ENCODE measurements around the gene KCTD1. TPM values are rescaled to one million over a fixed set of nuclear protein-coding genes. Genes with fewer than 3 reads are reported as not detected.

The KCTD1 gene
- total and polyA plus RNA-seq, 2 experiments from 2014 or later, result 5.4 to 13.8 TPM

- Histone ChIP-seq H3K27me3 (no peaks in the 10 kb centered on the region), H3K4me3 (no peak overlapping the region), H2AFZ (no peak overlapping the region), H3K9me2 (replicated peaks; ENCODE audit: insufficient read depth) (no peaks in the 10 kb centered on the region), H3K79me2 (no peaks in the 10 kb centered on the region), H3K9me3 (ENCODE audit: low read depth) (no peaks in the 10 kb centered on the region), H4K20me1 (ENCODE audit: insufficient read depth, poor library complexity, severe bottlenecking) (no peaks in the 10 kb centered on the region), H3K27ac (no peak overlapping the region), H3K4me1 (ENCODE audit: insufficient read depth) (no peaks in the 10 kb centered on the region), H3K4me2 (no peak overlapping the region), H3K36me3 (replicated peaks; ENCODE audit: insufficient read depth, low read depth) (no peaks in the 10 kb centered on the region)
- TF ChIP-seq EZH2 (IDR thresholded peaks at IDR 0.05; ENCODE audit: borderline replicate concordance) (no peak), CTCF (IDR thresholded peaks at IDR 0.05; ENCODE audit: poor library complexity) (no peak), EZH2phosphoT487 (IDR thresholded peaks at IDR 0.05; ENCODE audit: low read depth, severe bottlenecking, unreplicated experiment) (no peak)
- no peak for DNase-seq (ENCODE audit: low spot score)
- WGBS (ENCODE audit: low lambda C conversion rate, missing lambda C conversion rate), result 90% methylated on average over 3 of the region's 3 CpGs
Measured at GRCh38 chr18:26563024-26563423, 14.7 kb upstream of the KCTD1 start.

DNA sequence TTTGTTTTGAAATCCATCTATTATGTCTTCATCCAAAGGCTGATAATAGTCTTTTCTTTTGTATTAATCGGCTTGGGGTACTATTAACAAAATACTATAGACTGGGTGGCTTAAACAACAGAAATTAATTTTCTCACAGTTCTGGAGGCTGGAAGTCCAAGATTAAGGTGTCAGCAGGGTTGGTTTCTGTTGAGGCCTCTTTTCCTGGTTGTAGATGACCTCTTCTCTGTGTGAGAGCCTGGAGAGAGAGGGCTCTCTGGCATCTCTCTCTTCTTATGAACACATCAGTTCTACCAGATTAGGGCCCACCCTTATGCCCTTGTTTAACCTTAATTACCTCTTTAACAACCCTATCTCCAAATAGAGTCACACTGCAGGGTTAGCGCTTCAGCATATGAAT, 14.2 kb upstream of the KCTD1 start:
- no peak for TF ChIP-seq EZH2phosphoT487 (IDR thresholded peaks at IDR 0.05; ENCODE audit: low read depth, severe bottlenecking, unreplicated experiment)
- no peak for TF ChIP-seq CTCF (IDR thresholded peaks at IDR 0.05; ENCODE audit: poor library complexity)
- no peak for TF ChIP-seq EZH2 (IDR thresholded peaks at IDR 0.05; ENCODE audit: borderline replicate concordance)
- WGBS (ENCODE audit: low lambda C conversion rate, missing lambda C conversion rate), result 97% methylated on average over 2 of the region's 2 CpGs
- H3K4me1 ChIP-seq (ENCODE audit: insufficient read depth), result no peaks in the 10 kb centered on the region
- H3K27me3 ChIP-seq, result no peaks in the 10 kb centered on the region
- H3K36me3 ChIP-seq (replicated peaks; ENCODE audit: insufficient read depth, low read depth), result no peaks in the 10 kb centered on the region
- no peak overlapping the region for H3K27ac ChIP-seq
- H2AFZ ChIP-seq, result no peak overlapping the region
- no peak overlapping the region for H3K4me3 ChIP-seq
- no peaks in the 10 kb centered on the region for H3K9me3 ChIP-seq (ENCODE audit: low read depth)
- H4K20me1 ChIP-seq (ENCODE audit: insufficient read depth, poor library complexity, severe bottlenecking), result no peaks in the 10 kb centered on the region
- no peak overlapping the region for H3K4me2 ChIP-seq
- H3K79me2 ChIP-seq, result no peaks in the 10 kb centered on the region
- no peaks in the 10 kb centered on the region for H3K9me2 ChIP-seq (replicated peaks; ENCODE audit: insufficient read depth)
- DNase-seq (ENCODE audit: low spot score), result no peak

- Histone ChIP-seq H4K20me1 (ENCODE audit: insufficient read depth, poor library complexity, severe bottlenecking) (no peaks in the 10 kb centered on the region), H2AFZ (no peak overlapping the region), H3K36me3 (replicated peaks; ENCODE audit: insufficient read depth, low read depth) (no peaks in the 10 kb centered on the region), H3K9me2 (replicated peaks; ENCODE audit: insufficient read depth) (no peaks in the 10 kb centered on the region), H3K4me1 (ENCODE audit: insufficient read depth) (no peaks in the 10 kb centered on the region), H3K79me2 (no peaks in the 10 kb centered on the region), H3K9me3 (ENCODE audit: low read depth) (no peaks in the 10 kb centered on the region), H3K4me2 (no peak overlapping the region), H3K27ac (no peak overlapping the region), H3K4me3 (no peak overlapping the region), H3K27me3 (no peaks in the 10 kb centered on the region)
- WGBS (ENCODE audit: low lambda C conversion rate, missing lambda C conversion rate), result 84% methylated on average over 5 of the region's 5 CpGs
- TF ChIP-seq EZH2phosphoT487 (IDR thresholded peaks at IDR 0.05; ENCODE audit: low read depth, severe bottlenecking, unreplicated experiment) (no peak), CTCF (IDR thresholded peaks at IDR 0.05; ENCODE audit: poor library complexity) (no peak), EZH2 (IDR thresholded peaks at IDR 0.05; ENCODE audit: borderline replicate concordance) (no peak)
- DNase-seq (ENCODE audit: low spot score), result no peak
Measured at GRCh38 chr18:26561769-26562168, 13.4 kb upstream of the KCTD1 start.

DNA sequence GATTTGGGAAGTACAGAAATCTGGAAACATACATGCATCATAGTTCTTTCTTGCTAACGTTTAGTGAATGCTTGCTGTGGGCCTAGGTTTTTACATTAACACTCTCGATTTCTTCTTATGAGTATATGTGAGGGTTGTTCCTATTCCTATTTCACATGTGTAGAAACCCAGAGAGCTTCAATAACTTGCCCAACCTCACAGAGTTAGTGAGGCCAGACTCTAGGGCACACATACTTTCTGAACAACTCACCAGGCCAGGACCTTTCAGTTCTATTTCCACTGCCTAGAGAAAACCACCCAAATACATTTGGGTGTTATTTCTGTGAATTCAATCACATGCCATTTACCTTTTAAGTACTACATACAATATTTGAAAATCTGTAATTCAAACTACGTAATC, 8.2 kb upstream of the KCTD1 start:
- Histone ChIP-seq H3K9me3 (ENCODE audit: low read depth) (no peaks in the 10 kb centered on the region), H2AFZ (no peak overlapping the region), H3K27me3 (peaks cover 31% of the 10 kb centered on the region), H4K20me1 (ENCODE audit: insufficient read depth, poor library complexity, severe bottlenecking) (no peaks in the 10 kb centered on the region), H3K4me3 (no peak overlapping the region), H3K4me1 (ENCODE audit: insufficient read depth) (no peaks in the 10 kb centered on the region), H3K79me2 (no peaks in the 10 kb centered on the region), H3K4me2 (no peak overlapping the region), H3K36me3 (replicated peaks; ENCODE audit: insufficient read depth, low read depth) (no peaks in the 10 kb centered on the region), H3K9me2 (replicated peaks; ENCODE audit: insufficient read depth) (no peaks in the 10 kb centered on the region), H3K27ac (no peak overlapping the region)
- no peak for DNase-seq (ENCODE audit: low spot score)
- 77% methylated on average over 3 of the region's 3 CpGs for WGBS (ENCODE audit: low lambda C conversion rate, missing lambda C conversion rate)
- no peak for TF ChIP-seq EZH2 (IDR thresholded peaks at IDR 0.05; ENCODE audit: borderline replicate concordance)
- TF ChIP-seq EZH2phosphoT487 (IDR thresholded peaks at IDR 0.05; ENCODE audit: low read depth, severe bottlenecking, unreplicated experiment), result no peak
- TF ChIP-seq CTCF (IDR thresholded peaks at IDR 0.05; ENCODE audit: poor library complexity), result no peak
